Bronchial epithelial cell (primary cell): ENCODE measurements around the gene CEP131. TPM values are rescaled to one million over a fixed set of nuclear protein-coding genes. Genes with fewer than 3 reads are reported as not detected.

ENCODE experiments used
- DNase-seq: peaks from one replicate; pipeline ENCODE4 v3.0.0-alpha.2; 2010; ENCODE audit warnings: low read depth
- FAIRE-seq: peaks from 2 replicates; lab custom pipeline; 2011; peaks lifted over from hg19 to GRCh38; lab: Jason Lieb, UNC
- H3K27me3 ChIP-seq: 2 replicates; pipeline ENCODE4 v1.5.1; 2011; ENCODE audit warnings: low read length; ENCODE audit not compliant: control insufficient read depth, insufficient read depth
- H3K36me3 ChIP-seq: 2 replicates; pipeline ENCODE4 v1.5.1; 2011; ENCODE audit warnings: low read length; ENCODE audit not compliant: control insufficient read depth, insufficient read depth
- H3K4me3 ChIP-seq: 2 replicates; pipeline ENCODE4 v1.5.1; 2011; ENCODE audit warnings: mild to moderate bottlenecking, low read depth, low read length, control low read depth
- CTCF ChIP-seq: IDR thresholded peaks from 2 replicates; pipeline ENCODE4 v1.5.1; 2011; ENCODE audit warnings: mild to moderate bottlenecking, moderate library complexity, low read length, control low read depth, inconsistent platforms; ENCODE audit not compliant: insufficient read depth, severe bottlenecking
- total RNA-seq: library from RNA; depleted of rRNA; stranded (reverse); fragments of >200 nt; gene quantifications from 2 replicates; pipeline ENCODE4 v1.2.1, GENCODE V29; 2014

The CEP131 gene
- total RNA-seq, 1 donor from 2014 or later: 9.2 TPM

- Histone ChIP-seq H3K4me3 (no peak overlapping the region), H3K27me3 (no peaks in the 10 kb centered on the region), H3K36me3 (no peaks in the 10 kb centered on the region)
- DNase-seq (no peak), FAIRE-seq (no peak)
- TF ChIP-seq CTCF: no peak
Measured at GRCh38 chr17:81191646-81192045, 31.1 kb downstream of the CEP131 start.

GRCh38 chr17:81191116-81191515, 31.6 kb downstream of the CEP131 start:
- H3K4me3 ChIP-seq: no peak overlapping the region
- no peak for FAIRE-seq
- no peaks in the 10 kb centered on the region for H3K27me3 ChIP-seq
- no peak for TF ChIP-seq CTCF
- no peaks in the 10 kb centered on the region for H3K36me3 ChIP-seq
- DNase-seq: no peak

GRCh38 chr17:81190591-81190990, 32.2 kb downstream of the CEP131 start:
- DNase-seq: no peak
- TF ChIP-seq CTCF: no peak
- Histone ChIP-seq H3K4me3 (no peak overlapping the region), H3K27me3 (no peaks in the 10 kb centered on the region), H3K36me3 (no peaks in the 10 kb centered on the region)
- no peak for FAIRE-seq

GRCh38 chr17:81189670-81190530, 32.9 kb downstream of the CEP131 start:
- TF ChIP-seq CTCF: no peak
- H3K36me3 ChIP-seq: no peaks in the 10 kb centered on the region
- no peak for DNase-seq
- no peak overlapping the region for H3K4me3 ChIP-seq
- H3K27me3 ChIP-seq: no peaks in the 10 kb centered on the region
- no peak for FAIRE-seq

- no peak for FAIRE-seq
Measured at GRCh38 chr17:81189016-81189415, 33.7 kb downstream of the CEP131 start.

More at GRCh38 chr17:81189016-81189415, 33.7 kb downstream of the CEP131 start:
- DNase-seq: no peak
- H3K27me3 ChIP-seq: no peaks in the 10 kb centered on the region
- no peak for TF ChIP-seq CTCF
- H3K4me3 ChIP-seq: no peak overlapping the region
- no peaks in the 10 kb centered on the region for H3K36me3 ChIP-seq
